ENCODE measurements around the gene DUSP8. TPM values are rescaled to one million over a fixed set of nuclear protein-coding genes. Genes with fewer than 3 reads are reported as not detected.

The DUSP8 gene
- total RNA-seq, 1 donor from 2014 or later = 27.0 TPM

DNA sequence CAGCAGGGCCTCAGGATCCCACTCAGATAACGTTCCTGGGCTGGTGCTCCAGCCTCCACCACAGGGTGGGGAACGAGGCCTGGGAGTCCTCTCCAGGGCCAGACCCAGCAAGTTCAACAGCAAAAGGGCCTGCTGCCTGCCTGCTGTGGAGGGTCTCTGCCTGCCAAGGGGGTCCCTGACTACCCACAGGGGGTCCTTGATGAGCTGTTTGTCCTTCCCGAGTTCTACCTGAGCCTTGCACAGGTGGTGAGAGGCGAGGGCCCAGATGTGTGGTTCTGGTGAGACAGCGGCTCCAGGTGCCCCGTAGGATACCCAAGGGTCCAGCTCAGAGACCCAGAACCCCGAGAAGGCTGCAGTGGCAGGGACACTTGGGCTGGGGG is 4.4 kb downstream of the DUSP8 start:
- peaks cover 10 to 29% of the 10 kb centered on the region in 2 donors for H3K4me1 ChIP-seq
- peaks cover 14 to 17% of the 10 kb centered on the region in 2 donors for H3K36me3 ChIP-seq
- no peaks in the 10 kb centered on the region for H3K9me3 ChIP-seq
- intact Hi-C loops (cut with DNase I) = loop anchor here (10.0 kb wide), 1 partner anchor 837 kb away; the partner anchor contains the start of gene TSSC4
- DNase-seq (ENCODE audit: low spot score in 2 of 2) = no peak
- TF ChIP-seq, protein P1, sequence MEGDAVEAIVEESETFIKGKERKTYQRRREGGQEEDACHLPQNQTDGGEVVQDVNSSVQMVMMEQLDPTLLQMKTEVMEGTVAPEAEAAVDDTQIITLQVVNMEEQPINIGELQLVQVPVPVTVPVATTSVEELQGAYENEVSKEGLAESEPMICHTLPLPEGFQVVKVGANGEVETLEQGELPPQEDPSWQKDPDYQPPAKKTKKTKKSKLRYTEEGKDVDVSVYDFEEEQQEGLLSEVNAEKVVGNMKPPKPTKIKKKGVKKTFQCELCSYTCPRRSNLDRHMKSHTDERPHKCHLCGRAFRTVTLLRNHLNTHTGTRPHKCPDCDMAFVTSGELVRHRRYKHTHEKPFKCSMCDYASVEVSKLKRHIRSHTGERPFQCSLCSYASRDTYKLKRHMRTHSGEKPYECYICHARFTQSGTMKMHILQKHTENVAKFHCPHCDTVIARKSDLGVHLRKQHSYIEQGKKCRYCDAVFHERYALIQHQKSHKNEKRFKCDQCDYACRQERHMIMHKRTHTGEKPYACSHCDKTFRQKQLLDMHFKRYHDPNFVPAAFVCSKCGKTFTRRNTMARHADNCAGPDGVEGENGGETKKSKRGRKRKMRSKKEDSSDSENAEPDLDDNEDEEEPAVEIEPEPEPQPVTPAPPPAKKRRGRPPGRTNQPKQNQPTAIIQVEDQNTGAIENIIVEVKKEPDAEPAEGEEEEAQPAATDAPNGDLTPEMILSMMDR (IDR thresholded peaks at IDR 0.05) = no peak
- H3K27me3 ChIP-seq = no peaks in the 10 kb centered on the region
- no peak overlapping the region for H3K4me3 ChIP-seq
- no peak overlapping the region for H3K27ac ChIP-seq

DNA sequence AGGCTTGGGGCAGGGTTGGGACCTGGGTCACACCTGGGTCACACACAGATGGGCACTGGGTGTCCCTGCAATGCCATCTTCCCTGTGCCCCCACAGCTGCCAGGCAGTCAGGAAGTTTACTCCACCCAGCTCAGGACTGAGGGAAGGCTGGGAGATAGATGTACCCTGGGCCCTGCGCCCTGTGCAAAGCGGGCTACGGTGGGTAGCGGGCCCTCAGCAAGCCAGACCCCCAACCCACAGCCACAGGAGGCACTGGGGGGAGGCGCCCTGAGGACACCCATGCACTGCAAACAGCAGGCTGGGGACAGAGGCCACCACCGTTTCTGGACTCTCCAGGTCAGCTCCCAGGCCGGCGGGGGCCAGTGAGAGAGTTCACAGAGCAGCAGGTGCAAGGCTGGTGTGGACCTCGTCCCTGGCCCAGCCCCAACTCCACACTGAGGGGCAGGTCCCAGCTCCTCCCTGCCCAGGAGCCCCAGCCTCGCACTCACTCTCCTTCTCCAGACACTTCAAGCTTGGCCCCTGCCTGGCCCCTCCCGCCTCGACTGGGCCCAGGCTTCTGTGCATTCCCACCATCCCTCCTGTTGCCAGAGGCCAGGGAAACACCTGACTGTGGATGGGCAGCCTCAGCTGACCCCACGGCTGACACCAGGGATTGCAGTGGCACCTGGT is 4.9 kb downstream of the DUSP8 start:
- TF ChIP-seq, protein P1 (IDR thresholded peaks at IDR 0.05) = no peak
- Histone ChIP-seq H3K36me3 (peaks cover 17 to 19% of the 10 kb centered on the region in 2 donors), H3K27me3 (no peaks in the 10 kb centered on the region), H3K4me1 (peaks cover 10 to 29% of the 10 kb centered on the region in 2 donors), H3K4me3 (no peak overlapping the region), H3K9me3 (no peaks in the 10 kb centered on the region), H3K27ac (no peak overlapping the region)
- intact Hi-C loops (cut with DNase I) = loop anchor here (10.0 kb wide), 1 partner anchor 838 kb away; the partner anchor contains the start of gene TSSC4
- DNase-seq (ENCODE audit: low spot score in 2 of 2) = no peak

DNA sequence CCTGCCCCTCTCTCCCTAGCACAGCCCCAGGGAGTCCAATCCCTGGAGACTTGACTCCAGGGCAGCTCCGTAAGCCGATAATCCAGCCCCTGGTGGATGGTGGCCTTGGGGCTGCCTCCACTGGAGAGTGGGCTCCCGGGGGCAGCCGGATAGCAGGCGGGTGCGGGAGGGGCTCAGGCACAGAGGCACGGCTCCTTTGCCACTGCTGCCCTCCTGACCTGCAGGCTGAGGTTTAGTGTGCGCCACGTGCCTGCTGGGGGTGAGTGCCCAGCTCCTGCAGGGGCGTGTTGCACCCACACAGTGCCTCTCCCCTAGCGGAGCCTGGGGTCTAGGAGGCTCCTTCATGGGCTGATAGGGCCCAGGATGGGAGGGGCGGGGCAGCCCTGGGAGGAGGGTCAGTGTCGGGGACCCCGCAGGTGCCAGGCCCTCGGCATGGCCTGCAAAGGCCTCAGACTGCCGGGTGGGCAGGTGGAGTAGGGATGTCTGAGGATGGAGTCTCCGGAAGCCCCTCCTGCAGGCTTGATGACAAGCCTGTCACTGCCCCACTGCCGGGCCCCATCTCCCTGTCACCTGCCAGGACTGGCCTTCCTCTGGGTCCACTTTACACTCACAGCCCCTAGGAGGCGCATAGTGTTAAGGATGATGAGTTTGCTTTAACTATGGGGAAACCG is 5.6 kb downstream of the DUSP8 start:
- intact Hi-C loops (cut with DNase I) = loop anchor here (10.0 kb wide), 1 partner anchor 838 kb away; the partner anchor contains the start of gene TSSC4
- Histone ChIP-seq H3K9me3 (no peaks in the 10 kb centered on the region), H3K4me1 (peaks cover 10 to 29% of the 10 kb centered on the region in 2 donors), H3K36me3 (peaks cover 17 to 19% of the 10 kb centered on the region in 2 donors), H3K4me3 (no peak overlapping the region), H3K27ac (no peak overlapping the region), H3K27me3 (no peaks in the 10 kb centered on the region)
- peak in 1 of 2 donors; percentile 57 for DNase-seq (ENCODE audit: low spot score in 2 of 2)
- TF ChIP-seq, protein P1 (IDR thresholded peaks at IDR 0.05) = no peak

DNA sequence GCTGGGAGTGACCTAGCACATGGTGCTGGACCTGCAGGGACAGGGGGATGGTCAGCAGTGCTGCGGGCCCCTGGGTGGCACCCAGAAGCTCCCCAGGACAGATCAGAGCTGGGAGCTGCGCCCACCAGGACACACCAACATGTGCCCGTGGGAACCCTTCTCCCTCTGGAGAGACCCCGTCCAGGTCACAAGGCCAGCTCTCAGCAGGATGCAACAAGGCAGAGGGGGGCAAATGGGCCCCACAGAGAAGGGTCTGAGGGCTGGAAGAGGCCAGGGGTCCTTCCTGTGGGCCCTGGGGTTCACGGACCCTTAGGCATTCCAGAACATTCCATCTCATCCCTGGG is 6.2 kb downstream of the DUSP8 start:
- H3K4me3 ChIP-seq = no peak overlapping the region
- H3K27ac ChIP-seq = no peak overlapping the region
- TF ChIP-seq, protein P1 (IDR thresholded peaks at IDR 0.05) = no peak
- intact Hi-C loops (cut with DNase I) = loop anchor here (10.0 kb wide), 1 partner anchor 839 kb away; the partner anchor contains the start of gene TSSC4
- H3K36me3 ChIP-seq = peaks cover 24% of the 10 kb centered on the region in 2 donors
- no peaks in the 10 kb centered on the region for H3K9me3 ChIP-seq
- no peaks in the 10 kb centered on the region for H3K27me3 ChIP-seq
- H3K4me1 ChIP-seq = peaks cover 9 to 26% of the 10 kb centered on the region in 2 donors
- DNase-seq (ENCODE audit: low spot score in 2 of 2) = no peak

DNA sequence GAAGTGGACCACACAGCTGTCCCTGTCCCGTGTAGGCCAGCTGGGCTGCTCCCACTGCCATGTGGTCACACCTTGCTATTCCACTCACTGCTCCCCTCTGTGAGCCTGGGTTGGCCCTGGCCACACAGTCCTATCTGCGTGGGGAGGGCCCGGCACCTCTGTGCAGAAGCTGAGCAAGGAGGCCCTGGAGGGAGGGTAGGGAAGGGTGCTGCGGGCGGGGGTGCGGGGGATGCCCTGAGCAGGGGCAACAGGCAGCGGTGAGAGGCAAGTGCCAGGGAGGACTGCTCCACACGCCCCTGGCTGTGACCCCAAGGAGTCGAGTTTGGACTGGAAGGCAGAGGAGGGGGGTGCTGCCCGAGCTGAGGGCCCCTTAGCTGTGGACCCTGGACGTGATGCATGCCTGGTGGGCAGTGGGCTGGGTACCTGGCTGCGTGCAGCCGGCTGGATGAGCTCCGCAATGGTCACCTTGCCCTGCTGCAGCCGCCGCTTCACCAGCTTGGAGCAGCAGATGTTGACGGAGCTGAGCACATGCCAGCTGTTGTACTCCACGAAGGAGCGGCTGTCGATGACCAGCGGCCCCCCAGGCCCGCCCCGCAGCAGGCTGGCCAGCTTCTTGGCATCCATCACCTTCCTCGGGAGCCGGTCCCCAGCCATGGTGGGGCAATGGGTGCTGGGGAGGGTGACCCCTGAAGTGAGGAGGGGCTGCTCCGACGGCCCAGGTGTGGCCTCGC is 6.7 kb downstream of the DUSP8 start:
- Histone ChIP-seq H3K36me3 (peaks cover 27 to 29% of the 10 kb centered on the region in 2 donors), H3K4me3 (no peak overlapping the region), H3K27ac (peak overlapping the region; percentile 12 to 63), H3K9me3 (no peaks in the 10 kb centered on the region), H3K4me1 (peaks cover 4 to 21% of the 10 kb centered on the region in 2 donors), H3K27me3 (no peaks in the 10 kb centered on the region)
- TF ChIP-seq, protein P1 (IDR thresholded peaks at IDR 0.05) = no peak
- peak in 1 of 2 donors; percentile 61 for DNase-seq (ENCODE audit: low spot score in 2 of 2)
- intact Hi-C loops (cut with DNase I) = loop anchor here (10.0 kb wide), 1 partner anchor 839 kb away; the partner anchor contains the start of gene TSSC4

Data from ascending aorta (tissue), 2 donors.